Activated T-helper 9 cell treated with anti-CD3 and anti-CD28 coated beads, Interleukin-2, amount 50 U/mL, for 16 hours (primary cell): ENCODE data around the gene TNF.
A peak's percentile ranks its signal among the peaks of the same experiment; 100 is the strongest.

ENCODE experiments used
- DNase-seq: peaks from one replicate; pipeline ENCODE4 v3.0.0-alpha.2; 2020; ENCODE audit warnings: low read depth

TNF gene

DNA sequence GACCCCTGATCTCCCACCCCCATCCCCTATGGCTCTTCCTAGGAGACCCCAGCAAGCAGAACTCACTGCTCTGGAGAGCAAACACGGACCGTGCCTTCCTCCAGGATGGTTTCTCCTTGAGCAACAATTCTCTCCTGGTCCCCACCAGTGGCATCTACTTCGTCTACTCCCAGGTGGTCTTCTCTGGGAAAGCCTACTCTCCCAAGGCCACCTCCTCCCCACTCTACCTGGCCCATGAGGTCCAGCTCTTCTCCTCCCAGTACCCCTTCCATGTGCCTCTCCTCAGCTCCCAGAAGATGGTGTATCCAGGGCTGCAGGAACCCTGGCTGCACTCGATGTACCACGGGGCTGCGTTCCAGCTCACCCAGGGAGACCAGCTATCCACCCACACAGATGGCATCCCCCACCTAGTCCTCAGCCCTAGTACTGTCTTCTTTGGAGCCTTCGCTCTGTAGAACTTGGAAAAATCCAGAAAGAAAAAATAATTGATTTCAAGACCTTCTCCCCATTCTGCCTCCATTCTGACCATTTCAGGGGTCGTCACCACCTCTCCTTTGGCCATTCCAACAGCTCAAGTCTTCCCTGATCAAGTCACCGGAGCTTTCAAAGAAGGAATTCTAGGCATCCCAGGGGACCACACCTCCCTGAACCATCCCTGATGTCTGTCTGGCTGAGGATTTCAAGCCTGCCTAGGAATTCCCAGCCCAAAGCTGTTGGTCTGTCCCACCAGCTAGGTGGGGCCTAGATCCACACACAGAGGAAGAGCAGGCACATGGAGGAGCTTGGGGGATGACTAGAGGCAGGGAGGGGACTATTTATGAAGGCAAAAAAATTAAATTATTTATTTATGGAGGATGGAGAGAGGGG, 1.9 kb upstream of the TNF start:
- no peak for DNase-seq

- no peak for DNase-seq
Observed at GRCh38 chr6:31574106-31575061, 981 bp upstream of the TNF start.

- no peak for DNase-seq
Observed at GRCh38 chr6:31575952-31576685, 754 bp downstream of the TNF start.

- no peak for DNase-seq
Observed at GRCh38 chr6:31576897-31577578, 1.7 kb downstream of the TNF start.

GRCh38 chr6:31577579-31577966, 2.2 kb downstream of the TNF start:
- DNase-seq, result no peak

DNA sequence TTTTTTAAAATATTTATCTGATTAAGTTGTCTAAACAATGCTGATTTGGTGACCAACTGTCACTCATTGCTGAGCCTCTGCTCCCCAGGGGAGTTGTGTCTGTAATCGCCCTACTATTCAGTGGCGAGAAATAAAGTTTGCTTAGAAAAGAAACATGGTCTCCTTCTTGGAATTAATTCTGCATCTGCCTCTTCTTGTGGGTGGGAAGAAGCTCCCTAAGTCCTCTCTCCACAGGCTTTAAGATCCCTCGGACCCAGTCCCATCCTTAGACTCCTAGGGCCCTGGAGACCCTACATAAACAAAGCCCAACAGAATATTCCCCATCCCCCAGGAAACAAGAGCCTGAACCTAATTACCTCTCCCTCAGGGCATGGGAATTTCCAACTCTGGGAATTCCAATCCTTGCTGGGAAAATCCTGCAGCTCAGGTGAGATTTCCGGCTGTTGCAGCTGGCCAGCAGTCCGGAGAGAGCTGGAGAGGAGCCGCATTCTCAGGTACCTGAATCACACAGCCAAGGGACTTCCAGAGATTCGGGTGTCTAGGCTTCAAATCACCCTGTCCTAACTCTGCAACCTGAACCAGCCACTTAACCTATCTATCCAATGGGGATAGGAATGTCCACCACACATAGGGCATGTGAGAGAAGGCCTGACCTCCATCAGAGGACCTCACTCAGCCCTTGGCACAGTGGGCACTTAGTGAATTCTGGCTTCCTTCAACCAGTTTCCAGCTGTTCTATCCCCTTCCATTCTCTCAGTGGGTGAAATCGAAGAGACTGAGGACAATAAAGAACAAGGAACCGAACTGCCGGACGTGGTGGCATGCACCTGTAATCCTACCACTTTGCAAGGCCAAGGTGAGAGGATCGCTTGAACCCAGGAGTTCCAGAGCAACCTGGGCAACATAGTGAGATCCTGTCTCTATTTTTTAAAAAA, 3.1 kb downstream of the TNF start:
- no peak for DNase-seq

GRCh38 chr6:31579119-31579505, 3.7 kb downstream of the TNF start:
- no peak for DNase-seq

DNA sequence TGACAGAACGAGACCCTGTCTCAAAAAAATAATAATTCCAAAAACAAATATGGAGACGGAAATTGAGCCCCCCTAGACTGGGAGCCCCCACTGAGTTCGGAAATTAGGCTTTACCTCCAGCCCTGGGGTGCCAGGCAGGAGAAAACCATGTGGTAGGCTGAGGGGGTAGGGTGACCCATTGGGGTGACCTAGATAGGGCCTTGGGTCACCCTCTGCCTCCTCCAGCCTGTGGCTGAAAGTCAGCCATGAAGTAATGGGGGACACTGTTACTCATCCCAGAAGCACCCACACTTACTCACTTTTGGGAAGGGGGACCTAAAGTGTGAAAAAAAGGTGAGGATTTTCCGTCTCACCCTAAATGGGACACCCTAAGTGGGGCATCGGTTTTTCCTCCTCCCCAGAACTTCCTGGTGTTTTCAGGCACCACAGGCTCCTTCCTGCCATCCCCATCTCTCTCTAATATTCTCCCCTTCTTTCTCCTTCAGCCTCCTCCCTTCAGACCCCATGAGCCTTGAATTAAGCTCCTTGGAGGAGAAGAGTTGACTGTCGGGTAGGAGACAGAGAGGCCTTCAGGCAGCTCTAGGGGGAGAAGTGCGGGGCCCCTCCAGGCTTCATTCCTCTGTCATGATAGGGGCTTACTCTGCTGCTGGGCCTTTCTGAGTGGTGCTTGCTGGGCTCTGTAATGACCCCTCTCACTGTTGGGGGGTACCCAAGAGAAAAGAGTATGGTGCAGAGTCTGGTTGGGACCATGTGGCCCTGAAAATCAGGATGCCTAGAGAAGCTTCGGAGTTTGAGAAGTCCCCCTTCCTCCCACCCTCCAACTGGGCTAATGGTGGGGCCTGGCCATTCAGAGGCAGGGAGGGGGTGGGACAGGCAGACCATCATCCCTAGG, 4.4 kb downstream of the TNF start:
- no peak for DNase-seq

GRCh38 chr6:31580438-31580740, 5.0 kb downstream of the TNF start:
- DNase-seq, result no peak

DNA sequence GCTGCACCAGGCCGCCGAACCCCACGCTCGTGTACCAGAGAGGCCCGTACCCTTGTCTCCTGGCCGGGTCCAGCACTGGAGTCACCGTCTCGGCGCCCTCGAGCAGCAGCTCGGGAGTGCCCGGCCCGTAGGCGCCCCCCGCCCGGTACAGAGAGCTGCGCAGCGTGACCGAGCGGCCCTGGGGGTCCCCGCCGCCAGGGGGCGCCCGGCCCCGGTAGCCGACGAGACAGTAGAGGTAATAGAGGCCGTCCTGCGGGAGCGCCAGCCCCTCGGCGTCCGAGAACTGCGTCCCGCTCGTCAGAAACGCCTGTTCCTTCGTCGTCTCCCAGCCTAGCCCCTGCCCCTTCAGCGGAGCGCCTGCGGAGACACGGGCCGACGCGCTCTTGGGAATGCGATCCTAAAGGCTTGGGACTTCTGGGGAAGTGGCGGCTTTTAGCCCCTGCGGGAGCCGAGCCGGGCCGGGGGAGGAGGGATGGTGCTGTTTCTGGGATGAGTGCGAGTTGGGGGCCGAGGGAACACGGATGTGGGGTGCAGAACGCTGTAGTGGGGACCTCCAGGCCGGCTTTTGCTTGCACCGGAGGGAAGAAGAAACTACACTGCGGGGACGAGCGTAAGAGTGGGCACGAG, 5.6 kb downstream of the TNF start:
- peak; percentile 86 for DNase-seq

DNA sequence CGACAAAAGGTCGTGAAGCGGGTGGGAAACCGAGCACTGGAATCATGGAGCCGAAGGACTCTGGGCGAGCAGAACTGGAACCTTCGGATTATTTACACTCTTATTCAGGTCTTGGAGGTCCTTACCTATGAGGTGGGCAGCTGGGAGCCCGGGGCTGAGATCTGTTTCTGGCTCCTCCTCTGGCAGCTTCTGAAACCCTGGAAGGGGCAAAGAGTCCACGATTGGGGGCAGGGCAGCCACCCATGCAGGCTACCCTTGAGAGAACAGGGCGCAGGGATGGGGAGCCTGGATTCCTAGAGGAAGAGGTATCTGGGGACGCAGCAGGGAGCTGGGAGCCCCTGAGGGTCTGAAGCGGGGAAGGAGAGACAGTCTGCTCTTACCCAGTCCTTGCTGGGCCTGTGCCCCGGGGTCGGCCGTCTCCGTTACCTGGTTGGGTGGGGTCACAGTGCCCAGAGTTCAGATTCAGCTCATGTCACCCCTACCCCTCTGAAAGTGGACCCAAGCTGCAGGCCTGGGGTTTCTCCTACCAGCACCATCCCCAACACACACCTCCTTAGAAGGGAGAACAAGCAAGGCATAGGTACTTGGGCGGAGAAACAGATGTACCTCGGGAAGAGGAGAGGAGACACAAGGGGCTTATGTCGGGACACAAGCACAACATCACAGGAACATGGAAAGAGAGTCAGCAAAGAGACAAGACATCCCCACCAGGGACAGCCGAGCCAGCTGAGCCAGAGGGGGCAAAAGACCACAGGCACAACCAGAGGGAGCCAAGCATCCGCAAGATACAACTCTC, 6.3 kb downstream of the TNF start:
- no peak for DNase-seq

DNA sequence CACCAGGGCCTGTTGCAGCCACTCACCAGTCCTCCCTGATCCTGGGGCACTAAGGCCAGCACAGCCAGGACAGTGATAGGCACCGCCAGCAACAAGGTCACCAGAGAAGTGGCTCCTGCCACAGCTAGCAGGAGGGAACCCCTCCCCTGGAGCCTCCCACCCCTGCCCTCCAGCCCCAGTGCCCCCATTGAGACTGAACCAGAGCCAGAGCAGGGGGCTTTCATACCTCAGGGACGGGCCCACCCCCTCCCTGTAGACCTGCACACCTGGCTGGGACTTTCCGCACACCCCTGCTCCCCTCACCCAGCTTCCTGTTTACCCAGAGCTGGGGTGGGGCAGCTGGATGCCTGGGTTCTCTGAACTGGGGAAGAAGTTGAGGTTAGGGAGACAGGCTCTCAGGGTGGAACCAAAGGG, 6.9 kb downstream of the TNF start, which contains the start of gene LTB:
TSS of gene LTB (minus strand) at position 195 of the 414 bp plus-strand sequence. CDS start at position 188, 7 bp downstream.
- DNase-seq, result peak; percentile 50

DNA sequence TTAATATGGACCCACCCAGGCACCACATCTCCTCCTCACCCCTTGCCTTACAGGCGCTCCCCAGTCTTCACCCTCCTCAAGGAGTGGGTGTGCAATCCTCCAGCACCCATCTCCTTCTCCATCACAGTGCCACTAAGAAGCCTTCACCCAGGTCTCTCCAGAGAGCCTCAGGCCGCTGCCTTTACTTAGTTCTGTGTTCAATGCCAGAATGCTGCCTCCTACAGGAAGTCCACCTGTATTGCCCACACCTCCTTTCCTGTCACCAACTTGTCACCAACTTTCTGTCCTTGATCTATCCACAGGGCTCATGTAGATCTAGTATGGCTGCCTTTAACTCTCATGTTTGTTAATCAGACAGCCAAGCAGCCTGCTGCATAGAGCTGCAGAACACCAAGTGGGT, 10.1 kb downstream of the TNF start:
- DNase-seq, result no peak

- no peak for DNase-seq
Observed at GRCh38 chr6:31586008-31586407, 10.6 kb downstream of the TNF start, which contains the start of gene LST1. LST1 (plus strand) TSS chr6:31586277; CDS start chr6:31587300, 1,023 bp downstream.

DNA sequence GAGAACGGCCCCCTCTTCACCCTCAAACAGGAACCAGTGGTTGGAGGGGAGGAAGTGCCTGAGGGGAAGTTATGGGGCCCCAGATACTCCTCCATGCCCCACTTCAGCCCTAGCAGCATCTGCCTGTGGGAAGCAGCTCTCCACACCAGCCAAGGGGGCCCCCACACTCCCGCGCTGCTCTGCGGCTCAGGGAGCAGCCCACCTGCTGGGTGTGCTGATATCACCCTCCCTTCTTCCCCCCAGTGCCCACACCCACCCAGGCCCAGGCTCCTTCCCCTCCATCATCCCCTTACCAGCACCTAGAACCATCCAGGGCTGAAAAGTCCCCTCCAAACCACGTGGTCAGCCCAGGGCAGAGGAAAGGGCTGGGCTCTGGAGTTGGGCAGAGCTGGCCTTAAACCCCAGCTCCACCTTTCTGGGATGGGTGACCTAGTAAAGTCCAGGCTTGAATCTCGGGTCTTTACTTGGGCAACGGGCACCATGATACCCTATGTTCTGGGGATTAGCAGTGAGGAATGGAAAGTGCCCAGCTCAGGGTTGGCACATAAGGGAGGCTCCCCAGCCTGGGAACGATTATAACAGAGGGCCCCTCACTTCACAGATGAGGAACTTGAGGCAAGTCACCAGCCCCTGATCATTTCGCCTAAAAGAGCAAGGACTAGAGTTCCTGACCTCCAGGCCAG, 11.4 kb downstream of the TNF start:
- DNase-seq, result no peak

DNA sequence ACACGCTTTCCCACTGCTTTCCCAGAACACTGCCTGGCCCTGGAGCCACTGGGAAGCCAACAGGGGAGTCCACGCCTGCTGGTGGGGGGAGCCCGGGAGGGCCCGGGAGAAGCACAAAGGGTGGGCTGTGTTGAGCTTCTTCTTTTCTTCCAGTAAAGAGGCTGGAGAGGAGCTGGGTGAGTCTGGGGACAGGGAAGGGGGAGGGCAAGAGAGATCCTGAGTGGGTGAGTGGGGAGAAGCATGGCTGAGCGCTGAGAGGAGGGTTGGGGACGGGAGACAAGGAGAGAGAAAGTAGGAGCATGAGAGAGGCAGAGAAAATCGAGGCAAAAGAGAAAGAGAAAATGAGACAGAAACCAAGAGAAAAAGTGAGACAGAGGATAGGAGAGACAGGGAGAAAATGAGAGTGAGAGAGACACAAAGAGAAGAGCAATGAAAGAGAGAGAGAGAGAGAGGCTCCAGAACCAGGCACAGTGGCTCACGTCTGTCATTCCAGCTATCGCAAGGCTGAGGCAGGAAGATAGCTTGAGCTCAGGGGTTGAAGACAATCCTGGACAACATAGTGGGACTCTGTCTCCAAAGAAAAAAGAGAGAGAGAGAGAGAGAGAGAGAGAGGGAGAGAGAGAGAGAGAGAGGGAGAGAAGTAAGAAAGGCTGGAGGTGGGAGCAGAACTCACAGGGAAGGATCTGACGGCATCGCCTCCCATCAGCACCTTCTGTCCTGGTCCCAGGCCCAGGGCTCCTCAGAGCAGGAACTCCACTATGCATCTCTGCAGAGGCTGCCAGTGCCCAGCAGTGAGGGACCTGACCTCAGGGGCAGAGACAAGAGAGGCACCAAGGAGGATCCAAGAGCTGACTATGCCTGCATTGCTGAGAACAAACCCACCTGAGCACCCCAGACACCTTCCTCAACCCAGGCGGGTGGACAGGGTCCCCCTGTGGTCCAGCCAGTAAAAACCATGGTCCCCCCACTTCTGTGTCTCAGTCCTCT, 12.7 kb downstream of the TNF start:
- no peak for DNase-seq
